Measurements from ENCODE around the gene VSIR.
A peak's percentile ranks its signal among the peaks of the same experiment; 100 is the strongest.

VSIR gene

GRCh38 chr10:71766717-71767419 is 6.5 kb downstream of the VSIR start:
- Histone ChIP-seq H3K27me3 (ENCODE audit: insufficient read depth, poor library complexity, severe bottlenecking) (no peaks in the 10 kb centered on the region), H3K4me3 (replicated peaks; ENCODE audit: insufficient read depth, low read length) (no peak overlapping the region), H3K27ac (replicated peaks) (no peak overlapping the region)
- no peak for TF ChIP-seq SPI1 (IDR thresholded peaks at IDR 0.05; ENCODE audit: borderline replicate concordance, low read depth)
- no peak for TF ChIP-seq POLR2AphosphoS5 (IDR thresholded peaks at IDR 0.05; ENCODE audit: low read depth)
- no peak for TF ChIP-seq GABPA (IDR thresholded peaks at IDR 0.05; ENCODE audit: low read depth)
- TF ChIP-seq CTCF (IDR thresholded peaks at IDR 0.05; ENCODE audit: insufficient read depth, low read length), result no peak
- no peak for TF ChIP-seq REST (IDR thresholded peaks at IDR 0.05; ENCODE audit: insufficient replicate concordance, low read depth)
- DNase-seq (ENCODE audit: low read depth in 1 of 2, low spot score in 1 of 2), result peak in 1 of 2 experiments; percentile 18

GRCh38 chr10:71765906-71766716 is 7.2 kb downstream of the VSIR start:
- no peaks in the 10 kb centered on the region for H3K27me3 ChIP-seq (ENCODE audit: insufficient read depth, poor library complexity, severe bottlenecking)
- TF ChIP-seq POLR2AphosphoS5 (IDR thresholded peaks at IDR 0.05; ENCODE audit: low read depth), result no peak
- TF ChIP-seq SPI1 (IDR thresholded peaks at IDR 0.05; ENCODE audit: borderline replicate concordance, low read depth), result no peak
- TF ChIP-seq CTCF (IDR thresholded peaks at IDR 0.05; ENCODE audit: insufficient read depth, low read length), result no peak
- TF ChIP-seq REST (IDR thresholded peaks at IDR 0.05; ENCODE audit: insufficient replicate concordance, low read depth), result no peak
- TF ChIP-seq GABPA (IDR thresholded peaks at IDR 0.05; ENCODE audit: low read depth), result no peak
- no peak overlapping the region for H3K27ac ChIP-seq (replicated peaks)
- DNase-seq (ENCODE audit: low read depth in 1 of 2, low spot score in 1 of 2), result peak in 1 of 2 experiments; percentile 8
- H3K4me3 ChIP-seq (replicated peaks; ENCODE audit: insufficient read depth, low read length), result no peak overlapping the region

GRCh38 chr10:71765176-71765904 is 8.0 kb downstream of the VSIR start:
- Histone ChIP-seq H3K4me3 (replicated peaks; ENCODE audit: insufficient read depth, low read length) (no peak overlapping the region), H3K27ac (replicated peaks) (no peak overlapping the region; the same call in 1 of the 2 replicates), H3K27me3 (ENCODE audit: insufficient read depth, poor library complexity, severe bottlenecking) (no peaks in the 10 kb centered on the region)
- TF ChIP-seq SPI1 (IDR thresholded peaks at IDR 0.05; ENCODE audit: borderline replicate concordance, low read depth), result no peak
- TF ChIP-seq CTCF (IDR thresholded peaks at IDR 0.05; ENCODE audit: insufficient read depth, low read length), result no peak
- TF ChIP-seq GABPA (IDR thresholded peaks at IDR 0.05; ENCODE audit: low read depth), result no peak
- TF ChIP-seq REST (IDR thresholded peaks at IDR 0.05; ENCODE audit: insufficient replicate concordance, low read depth), result no peak
- TF ChIP-seq POLR2AphosphoS5 (IDR thresholded peaks at IDR 0.05; ENCODE audit: low read depth), result no peak
- DNase-seq (ENCODE audit: low read depth in 1 of 2, low spot score in 1 of 2), result peak in 1 of 2 experiments; percentile 26

Measured in HL-60 (cell line).